Adrenal gland (tissue), 5 donors: Measurements from ENCODE around the gene RPS10.

Source experiments
- CTCF ChIP-seq, 6 experiments: fragments of 450-650 bp in 4 of 6; fragments of 200-600 bp in 2 of 6; sonication (generic) in 1 of 6; IDR thresholded peaks; 1 replicate in 5 of 6; 2 replicates in 1 of 6; pipeline versions ENCODE4 v1.5.1 to v1.8.0; 2016 to 2021; ENCODE audit warnings: antibody characterized with exemption in 6 of 6, mild to moderate bottlenecking in 2 of 6, moderate library complexity in 1 of 6
- POLR2A ChIP-seq, 2 donors: fragments of 450-650 bp; IDR thresholded peaks; one replicate each; pipeline ENCODE4 v1.6.1; 2017; ENCODE audit warnings: antibody characterized with exemption in 2 of 2, mild to moderate bottlenecking in 2 of 2, moderate library complexity in 1 of 2
- donor health status: DM: no; HTN: no; CAD: no.

DNA sequence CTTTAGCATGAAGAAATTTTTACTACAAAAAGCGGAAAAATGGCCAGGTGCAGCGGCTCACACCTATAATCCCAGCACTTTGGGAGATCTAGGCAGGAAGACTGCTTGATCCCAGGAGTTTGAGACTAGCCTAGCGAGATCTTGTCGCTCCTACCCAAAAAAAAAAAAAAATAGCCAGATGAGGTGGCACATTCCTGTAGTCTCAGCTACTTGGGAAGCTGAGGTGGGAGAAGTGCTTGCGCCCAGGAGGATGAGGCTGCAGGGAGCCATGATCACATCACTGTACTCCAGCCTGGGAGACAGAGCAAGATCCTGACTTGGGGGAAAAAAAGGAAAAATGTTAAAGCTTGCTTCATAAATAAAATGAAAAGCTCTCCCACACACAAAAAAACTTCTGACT lies 47.9 kb downstream of the RPS10 start:
- TF ChIP-seq POLR2A (IDR thresholded peaks at IDR 0.05): no peak
- TF ChIP-seq CTCF (IDR thresholded peaks at IDR 0.05): no peak
